Measurements from ENCODE around the gene TMEM198. TPM values are rescaled to one million over a fixed set of nuclear protein-coding genes. Genes with fewer than 3 reads are reported as not detected.

TMEM198 gene
- total RNA-seq, 4 donors from 2014 or later = 1.9 to 6.2 (median 2.9) TPM

DNA sequence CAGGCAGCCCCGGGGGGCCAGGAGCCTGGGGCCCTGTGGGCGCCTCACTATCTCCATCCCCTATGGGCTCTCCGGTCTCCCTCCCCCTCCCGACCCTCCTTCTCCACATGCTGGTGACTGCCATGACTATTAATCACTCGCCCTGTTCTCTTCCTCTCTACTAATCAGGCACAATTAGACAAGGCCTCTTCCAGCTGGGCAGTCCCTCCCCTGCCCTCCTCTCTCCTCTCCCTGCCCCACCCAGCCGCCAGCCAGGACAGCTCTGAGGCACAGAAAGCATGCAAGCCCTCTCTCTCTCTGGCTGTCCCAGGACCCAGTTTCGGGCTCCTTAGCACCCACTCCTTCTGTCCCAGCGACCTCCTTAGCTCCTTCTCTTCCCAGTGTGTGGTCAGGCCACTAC is 23.7 kb upstream of the TMEM198 start:
- TF ChIP-seq, protein P1, sequence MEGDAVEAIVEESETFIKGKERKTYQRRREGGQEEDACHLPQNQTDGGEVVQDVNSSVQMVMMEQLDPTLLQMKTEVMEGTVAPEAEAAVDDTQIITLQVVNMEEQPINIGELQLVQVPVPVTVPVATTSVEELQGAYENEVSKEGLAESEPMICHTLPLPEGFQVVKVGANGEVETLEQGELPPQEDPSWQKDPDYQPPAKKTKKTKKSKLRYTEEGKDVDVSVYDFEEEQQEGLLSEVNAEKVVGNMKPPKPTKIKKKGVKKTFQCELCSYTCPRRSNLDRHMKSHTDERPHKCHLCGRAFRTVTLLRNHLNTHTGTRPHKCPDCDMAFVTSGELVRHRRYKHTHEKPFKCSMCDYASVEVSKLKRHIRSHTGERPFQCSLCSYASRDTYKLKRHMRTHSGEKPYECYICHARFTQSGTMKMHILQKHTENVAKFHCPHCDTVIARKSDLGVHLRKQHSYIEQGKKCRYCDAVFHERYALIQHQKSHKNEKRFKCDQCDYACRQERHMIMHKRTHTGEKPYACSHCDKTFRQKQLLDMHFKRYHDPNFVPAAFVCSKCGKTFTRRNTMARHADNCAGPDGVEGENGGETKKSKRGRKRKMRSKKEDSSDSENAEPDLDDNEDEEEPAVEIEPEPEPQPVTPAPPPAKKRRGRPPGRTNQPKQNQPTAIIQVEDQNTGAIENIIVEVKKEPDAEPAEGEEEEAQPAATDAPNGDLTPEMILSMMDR (IDR thresholded peaks at IDR 0.05) = no peak
- ATAC-seq (ENCODE audit: low FRiP score) (no peak), DNase-seq (ENCODE audit: low spot score) (no peak)

DNA sequence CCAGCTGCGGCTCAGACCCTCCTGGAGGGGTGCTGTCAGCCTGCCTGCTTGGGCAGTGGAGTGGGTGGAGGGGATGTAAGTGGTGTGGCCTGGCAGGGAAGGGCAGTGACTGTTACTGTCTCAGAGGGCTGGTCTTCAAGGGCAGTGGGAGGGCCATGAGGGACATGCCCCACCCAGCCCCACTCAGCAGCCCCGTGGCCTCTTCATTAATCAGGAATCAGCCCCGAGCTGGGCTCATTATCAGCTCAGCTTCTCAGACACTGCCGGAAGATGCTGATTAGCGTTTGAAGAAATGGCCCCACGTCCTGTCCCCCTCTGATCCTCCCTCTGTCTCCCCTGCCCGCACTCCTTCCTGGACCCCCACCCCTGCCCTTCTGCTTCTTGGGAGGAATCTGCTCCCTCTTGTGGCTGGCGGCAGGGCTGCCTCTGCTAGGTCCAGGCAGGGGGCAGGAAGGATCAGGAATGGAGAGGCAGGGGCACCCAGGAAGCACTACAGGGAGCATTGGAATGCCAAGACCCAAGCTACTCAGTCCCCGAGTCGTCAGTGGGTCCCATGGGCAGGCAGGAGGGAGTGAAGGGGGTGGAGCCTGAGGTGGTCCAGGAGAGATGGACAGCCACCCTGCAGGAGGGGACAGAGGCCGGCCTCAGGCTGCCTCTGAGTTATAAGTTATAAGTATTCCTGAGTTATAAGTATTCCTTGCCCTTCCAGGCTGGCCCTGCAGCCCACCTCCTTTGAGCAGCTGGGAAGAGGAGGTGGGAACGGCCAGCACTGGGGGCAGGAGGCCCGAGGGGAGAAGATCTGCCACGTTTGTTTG is 22.6 kb upstream of the TMEM198 start:
- DNase-seq (ENCODE audit: low spot score) (no peak), ATAC-seq (ENCODE audit: low FRiP score) (peak; percentile 70)
- TF ChIP-seq, protein P1 (IDR thresholded peaks at IDR 0.05) = no peak

- ATAC-seq (ENCODE audit: low FRiP score) (peak; percentile 69), DNase-seq (ENCODE audit: low spot score) (no peak)
- TF ChIP-seq, protein P1 (IDR thresholded peaks at IDR 0.05) = no peak
Measured at GRCh38 chr2:219522111-219523030, 21.5 kb upstream of the TMEM198 start.

DNA sequence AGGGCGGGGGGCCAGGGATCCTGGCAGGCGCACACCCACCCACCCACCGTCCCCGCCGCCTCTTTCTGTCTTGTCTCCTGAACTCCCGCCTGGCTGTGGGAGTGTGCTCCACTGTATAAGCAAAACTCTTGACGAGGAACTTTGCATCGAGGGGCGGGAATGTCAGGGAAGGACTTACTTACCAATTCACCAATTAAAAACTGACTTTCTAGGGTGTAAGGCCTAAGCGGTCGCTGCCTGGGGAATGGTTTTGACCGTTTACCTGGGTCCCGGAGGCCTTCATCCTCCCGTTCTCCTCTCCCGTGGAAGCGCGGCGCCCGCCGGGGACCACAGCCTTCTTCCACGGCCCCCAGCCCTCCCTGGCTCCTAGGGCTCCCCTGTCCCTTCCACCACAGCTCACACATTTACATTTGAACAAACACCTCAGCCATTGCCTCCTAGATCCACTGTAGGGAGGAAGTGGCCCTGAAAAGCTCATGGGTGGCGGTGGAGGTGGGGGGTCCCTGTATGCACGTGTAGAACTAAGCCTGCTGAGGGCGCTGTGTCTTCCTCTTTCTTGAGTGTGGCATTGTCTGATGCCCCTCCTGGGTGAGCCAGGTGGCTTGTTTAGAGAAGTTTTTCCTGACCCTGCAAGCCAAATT is 20.7 kb upstream of the TMEM198 start:
- TF ChIP-seq, protein P1 (IDR thresholded peaks at IDR 0.05) = no peak
- DNase-seq (ENCODE audit: low spot score) (no peak), ATAC-seq (ENCODE audit: low FRiP score) (no peak)

DNA sequence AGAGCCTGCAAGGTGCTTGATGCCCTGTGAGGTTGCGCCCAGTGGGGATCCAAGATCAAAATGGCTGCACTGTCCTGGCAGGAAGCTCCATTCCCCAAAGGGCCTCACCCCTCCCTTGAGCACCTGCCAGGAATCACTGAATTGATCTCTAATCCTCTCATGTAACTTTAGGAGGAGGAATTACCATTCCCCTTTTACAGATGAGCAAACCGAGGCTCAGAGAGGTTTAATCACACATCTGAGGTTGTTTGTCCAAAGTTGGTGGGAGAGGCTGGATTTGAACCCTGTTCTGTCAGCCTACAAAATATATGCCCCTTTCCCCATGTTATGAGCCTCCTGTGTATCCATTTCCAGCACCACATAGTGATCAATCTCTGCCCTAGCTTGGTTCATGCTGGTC is 19.0 kb upstream of the TMEM198 start:
- TF ChIP-seq, protein P1 (IDR thresholded peaks at IDR 0.05) = no peak
- no peak for DNase-seq (ENCODE audit: low spot score)
- no peak for ATAC-seq (ENCODE audit: low FRiP score)

DNA sequence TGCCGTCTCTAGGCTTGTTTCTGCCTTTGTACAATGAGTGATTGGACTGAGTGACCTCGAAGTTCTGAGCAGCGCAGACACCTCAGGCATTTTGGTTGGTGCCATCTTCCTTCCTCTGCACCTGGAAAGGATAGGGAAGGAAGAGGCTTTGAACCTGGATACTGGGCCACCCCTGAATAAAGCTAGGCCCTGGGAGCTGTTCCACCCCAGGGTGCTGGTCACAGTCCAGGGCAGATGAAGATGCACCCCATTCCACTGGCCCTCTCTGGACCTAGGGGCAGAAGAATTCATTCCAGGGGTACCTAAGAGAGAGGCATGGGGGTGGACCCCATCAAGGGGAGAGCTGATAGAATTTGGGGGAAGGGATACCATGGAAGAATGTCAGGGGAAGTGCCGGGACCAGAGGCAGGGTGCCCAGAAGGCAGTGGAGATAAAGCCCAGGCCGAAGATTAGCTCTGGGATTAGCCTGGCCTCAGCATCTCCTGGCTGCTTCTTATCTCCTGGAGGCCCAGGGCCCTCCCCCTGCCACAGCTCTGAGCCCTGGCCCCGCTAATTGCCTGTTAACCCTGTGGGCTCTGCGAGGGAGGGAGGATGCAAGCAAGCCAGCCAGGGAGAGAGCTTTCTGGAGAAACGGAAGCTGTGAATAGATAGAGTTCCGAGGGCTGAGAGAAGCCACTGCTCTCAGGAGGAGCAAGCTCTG is 18.1 kb upstream of the TMEM198 start:
- TF ChIP-seq, protein P1 (IDR thresholded peaks at IDR 0.05) = no peak
- ATAC-seq (ENCODE audit: low FRiP score) (no peak), DNase-seq (ENCODE audit: low spot score) (no peak)
